ENCODE data around the gene P2RX3. TPM values are rescaled to one million over a fixed set of nuclear protein-coding genes. Genes with fewer than 3 reads are reported as not detected.

Gene P2RX3
- total and polyA plus RNA-seq, 2 of the 8 experiments (the other 6 are each of a cell fraction or from before 2014, with no cell fraction given): 0.45 to 0.47 TPM

- H2AFZ ChIP-seq (ENCODE audit: low read length): no peak overlapping the region
- peaks cover 0 to 1% of the 10 kb centered on the region in 2 experiments for H4K20me1 ChIP-seq (replicated peaks in 1 of 2; ENCODE audit: control insufficient read depth in 1 of 2, insufficient read depth in 2 of 2, low read length in 2 of 2)
- H2BK20ac ChIP-seq (ENCODE audit: low read length): no peak overlapping the region
- no peak overlapping the region for H3K4me2 ChIP-seq (ENCODE audit: insufficient read depth in 1 of 2, low read depth in 2 of 2, low read length in 2 of 2)
- H3K27ac ChIP-seq (ENCODE audit: low read depth, low read length): no peak overlapping the region
- no peak overlapping the region for H4K5ac ChIP-seq (ENCODE audit: insufficient read length, low read depth, low read length)
- ChIA-PET CTCF (ENCODE audit: partially characterized antibody) (interaction anchor here (0.6 to 1.1 kb wide), 2 partner anchors 32 to 47 kb away, joined by 3 to 6 read pairs; no protein-coding TSS in a partner anchor), POLR2A (ENCODE audit: partially characterized antibody) (interaction anchor here (1.3 to 1.8 kb wide), 4 partner anchors 12 to 47 kb away, joined by 3 to 5 read pairs (median 4); no protein-coding TSS in a partner anchor)
- no peak overlapping the region for H2BK5ac ChIP-seq (ENCODE audit: low read depth, low read length)
- no peak overlapping the region for H2BK15ac ChIP-seq (ENCODE audit: low read length)
- no peak overlapping the region for H3K18ac ChIP-seq (ENCODE audit: extremely low read depth, low read length)
- H3K9me3 ChIP-seq (ENCODE audit: insufficient read depth in 2 of 2, low read depth in 1 of 2, low read length in 1 of 2): no peaks in the 10 kb centered on the region
- H3K79me1 ChIP-seq (ENCODE audit: low read depth, low read length): no peaks in the 10 kb centered on the region; the same call in 1 of the 2 replicates
- H3K9ac ChIP-seq (replicated peaks in 1 of 4; ENCODE audit: extremely low read depth in 1 of 4, low read depth in 3 of 4, low read length in 3 of 4): no peak overlapping the region
- WGBS, 2 experiments (ENCODE audit: extremely low coverage in 1 of 2, insufficient coverage in 1 of 2, insufficient read length in 1 of 2, insufficient replicate concordance in 2 of 2, low coverage in 1 of 2, low lambda C conversion rate in 2 of 2, missing lambda C conversion rate in 1 of 2): 81% methylated on average over 4 of the region's 4 CpGs; no CpG with 5 or more reads in 1 of the 2 experiments
- no peaks in the 10 kb centered on the region for H3K4me1 ChIP-seq (replicated peaks in 1 of 4; ENCODE audit: control insufficient read depth in 3 of 4, insufficient read depth in 4 of 4, low read length in 3 of 4)
- no peaks in the 10 kb centered on the region for H3K79me2 ChIP-seq (ENCODE audit: control insufficient read depth in 1 of 2, insufficient read depth in 2 of 2, low read length in 2 of 2)
- H3K4me3 ChIP-seq (ENCODE audit: extremely low read depth in 1 of 4, insufficient read depth in 2 of 4, low read depth in 3 of 4, low read length in 4 of 4): no peak overlapping the region
- DNase-seq (ENCODE audit: low read depth in 1 of 2, low spot score in 2 of 2): no peak
- H4K8ac ChIP-seq (ENCODE audit: extremely low read depth, insufficient read depth, low read length): no peak overlapping the region
- no peak overlapping the region for H3K56ac ChIP-seq (replicated peaks; ENCODE audit: insufficient read length, low read depth, low read length)
- H2BK120ac ChIP-seq (replicated peaks; ENCODE audit: low read depth, low read length): no peak overlapping the region
- H2BK12ac ChIP-seq (ENCODE audit: low read depth, low read length): no peak overlapping the region
- no peak overlapping the region for H4K91ac ChIP-seq (replicated peaks; ENCODE audit: insufficient read length, low read length)
- H3K23me2 ChIP-seq (ENCODE audit: low read depth, low read length): no peaks in the 10 kb centered on the region
- H3K27me3 ChIP-seq (replicated peaks in 1 of 4; ENCODE audit: control insufficient read depth in 3 of 4, extremely low read depth in 1 of 4, insufficient read depth in 3 of 4, low read length in 3 of 4): no peaks in the 10 kb centered on the region
- H3K36me3 ChIP-seq (ENCODE audit: control insufficient read depth in 2 of 4, insufficient read depth in 4 of 4, low read length in 3 of 4): peaks cover 4 to 22% (median 16%) of the 10 kb centered on the region in 4 experiments; a peak in 6 of 8 replicates
- no peak for FAIRE-seq
- H3K23ac ChIP-seq (ENCODE audit: insufficient read length): no peak overlapping the region
- H3K14ac ChIP-seq (ENCODE audit: insufficient read length): no peak overlapping the region
- H2AK5ac ChIP-seq (ENCODE audit: low read depth, low read length): no peak overlapping the region
- H3K4ac ChIP-seq (replicated peaks; ENCODE audit: insufficient read length, low read depth, low read length): no peak overlapping the region
- TF ChIP-seq RBBP5 (IDR thresholded peaks at IDR 0.05; ENCODE audit: borderline replicate concordance, low read depth, low read length) (no peak), CBX5 (IDR thresholded peaks at IDR 0.05; ENCODE audit: low read depth, low read length) (no peak), SAP30 (IDR thresholded peaks at IDR 0.05; ENCODE audit: insufficient read depth, insufficient replicate concordance, low read length) (no peak), SP4 (IDR thresholded peaks at IDR 0.05; ENCODE audit: low read length) (no peak), USF2 (IDR thresholded peaks at IDR 0.05; ENCODE audit: low read length) (no peak)
Observed at GRCh38 chr11:57405271-57405860, 67.2 kb downstream of the P2RX3 start.

All from H1 (cell line).